Naive B cell (primary cell): Measurements from ENCODE around the gene TBC1D16. TPM values are rescaled to one million over a fixed set of nuclear protein-coding genes. Genes with fewer than 3 reads are reported as not detected.

Experiments used
- ATAC-seq, 2 donors: fragments of 150-1000 bp; cut with Tn5 transposase; 2 replicates each; pipeline ENCODE4 v1.10.0; 2021; ENCODE audit warnings: low read depth in 2 of 2, mild to moderate bottlenecking in 2 of 2, moderate library complexity in 2 of 2
- DNase-seq: peaks from one replicate; pipeline ENCODE4 v3.0.0; 2022
- H3K27ac Mint-ChIP-seq, 6 donors: one replicate each; pipeline ENCODE4 v1.8.0; 2020 to 2022; ENCODE audit warnings: mild to moderate bottlenecking in 6 of 6, mixed read lengths in 6 of 6, moderate library complexity in 5 of 6, inconsistent platforms in 2 of 6
- H3K27me3 Mint-ChIP-seq, 3 donors: one replicate each; pipeline ENCODE4 v1.8.0; 2021 to 2022; ENCODE audit warnings: mixed read lengths in 3 of 3, mild to moderate bottlenecking in 1 of 3
- H3K36me3 Mint-ChIP-seq, 2 donors: one replicate each; pipeline ENCODE4 v1.8.0; 2020 to 2022; ENCODE audit warnings: mixed read lengths in 2 of 2, inconsistent platforms in 1 of 2, mild to moderate bottlenecking in 1 of 2
- H3K4me1 Mint-ChIP-seq, 3 donors: one replicate each; pipeline ENCODE4 v1.8.0; 2020 to 2022; ENCODE audit warnings: mixed read lengths in 3 of 3, inconsistent platforms in 1 of 3, mild to moderate bottlenecking in 1 of 3, moderate library complexity in 1 of 3
- H3K4me3 Mint-ChIP-seq, 8 donors: one replicate each; pipeline ENCODE4 v1.8.0; 2020 to 2022; ENCODE audit warnings: mild to moderate bottlenecking in 8 of 8, mixed read lengths in 8 of 8, moderate library complexity in 8 of 8, inconsistent platforms in 2 of 8
- H3K9me3 Mint-ChIP-seq, 7 donors: one replicate each; pipeline ENCODE4 v1.8.0; 2020 to 2022; ENCODE audit warnings: mixed read lengths in 7 of 7, mild to moderate bottlenecking in 5 of 7, inconsistent platforms in 2 of 7, moderate library complexity in 1 of 7
- polyA plus RNA-seq, 6 donors: library from polyadenylated mRNA; unstranded; fragments of 300-500 nt; fragmentation: Illumina TruSeq; gene quantifications; one replicate each; pipeline ENCODE4 v1.2.3, GENCODE V29; 2021; ENCODE audit warnings: low read depth in 6 of 6

TBC1D16 gene
- polyA plus RNA-seq, 6 donors from 2014 or later, result 0.31 to 2.6 (median 1.4) TPM; not detected in 1

DNA sequence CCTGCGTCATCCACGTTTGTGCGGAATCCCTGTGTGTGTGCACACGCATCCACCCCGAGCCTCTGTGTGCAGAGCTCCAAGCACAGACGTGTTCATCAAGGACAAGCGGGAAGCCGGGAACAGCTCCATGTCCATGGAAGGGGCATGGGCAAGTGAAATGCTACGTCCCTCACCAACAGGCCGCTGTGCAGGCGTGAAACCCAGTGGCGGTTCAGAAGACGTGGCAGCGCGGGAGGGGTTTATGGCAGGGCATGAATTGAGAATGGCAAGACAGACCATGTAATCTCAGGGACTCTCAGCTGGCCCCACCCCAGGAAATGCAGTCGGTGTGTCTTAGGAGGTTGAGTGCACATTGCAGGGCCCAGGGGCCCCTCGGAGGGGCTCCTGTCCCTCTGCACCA, 52.7 kb downstream of the TBC1D16 start:
- no peaks in the 10 kb centered on the region for H3K27me3 Mint-ChIP-seq
- no peaks in the 10 kb centered on the region for H3K4me1 Mint-ChIP-seq
- DNase-seq (no peak), ATAC-seq (no peak)
- H3K4me3 Mint-ChIP-seq, result no peak overlapping the region
- H3K36me3 Mint-ChIP-seq, result no peaks in the 10 kb centered on the region
- H3K27ac Mint-ChIP-seq, result no peak overlapping the region
- no peaks in the 10 kb centered on the region for H3K9me3 Mint-ChIP-seq

- Mint-ChIP-seq H3K4me3 (no peak overlapping the region), H3K27me3 (no peaks in the 10 kb centered on the region), H3K9me3 (no peaks in the 10 kb centered on the region), H3K4me1 (no peaks in the 10 kb centered on the region), H3K27ac (peak overlapping the region in 1 of 6 donors; percentile 65), H3K36me3 (no peaks in the 10 kb centered on the region)
- ATAC-seq, result no peak
- DNase-seq, result no peak
These were observed 54.0 kb downstream of the TBC1D16 start for GRCh38 chr17:79981661-79982101.

- no peak overlapping the region for H3K4me3 Mint-ChIP-seq
- H3K36me3 Mint-ChIP-seq, result no peaks in the 10 kb centered on the region
- ATAC-seq, result no peak
These were observed 54.6 kb downstream of the TBC1D16 start for GRCh38 chr17:79981090-79981489.

GRCh38 chr17:79980246-79981043, 55.2 kb downstream of the TBC1D16 start:
- Mint-ChIP-seq H3K27me3 (no peaks in the 10 kb centered on the region), H3K27ac (no peak overlapping the region), H3K4me1 (no peaks in the 10 kb centered on the region), H3K4me3 (peak overlapping the region in 1 of 8 donors; percentile 63), H3K36me3 (no peaks in the 10 kb centered on the region), H3K9me3 (no peaks in the 10 kb centered on the region)
- no peak for DNase-seq
- ATAC-seq, result no peak

More at GRCh38 chr17:79981090-79981489, 54.6 kb downstream of the TBC1D16 start:
- H3K27me3 Mint-ChIP-seq, result no peaks in the 10 kb centered on the region
- DNase-seq, result no peak
- H3K27ac Mint-ChIP-seq, result peak overlapping the region in 1 of 6 donors; percentile 36
- H3K4me1 Mint-ChIP-seq, result no peaks in the 10 kb centered on the region
- H3K9me3 Mint-ChIP-seq, result no peaks in the 10 kb centered on the region

- no peaks in the 10 kb centered on the region for H3K9me3 Mint-ChIP-seq
- peak overlapping the region in 1 of 8 donors; percentile 63 for H3K4me3 Mint-ChIP-seq
- H3K27ac Mint-ChIP-seq, result no peak overlapping the region
- DNase-seq (no peak), ATAC-seq (no peak)
- no peaks in the 10 kb centered on the region for H3K36me3 Mint-ChIP-seq
- peaks cover 0 to 4% (median 2%) of the 10 kb centered on the region in 3 donors for H3K4me1 Mint-ChIP-seq
- no peaks in the 10 kb centered on the region for H3K27me3 Mint-ChIP-seq
These were observed 55.9 kb downstream of the TBC1D16 start for GRCh38 chr17:79979816-79980215.

DNA sequence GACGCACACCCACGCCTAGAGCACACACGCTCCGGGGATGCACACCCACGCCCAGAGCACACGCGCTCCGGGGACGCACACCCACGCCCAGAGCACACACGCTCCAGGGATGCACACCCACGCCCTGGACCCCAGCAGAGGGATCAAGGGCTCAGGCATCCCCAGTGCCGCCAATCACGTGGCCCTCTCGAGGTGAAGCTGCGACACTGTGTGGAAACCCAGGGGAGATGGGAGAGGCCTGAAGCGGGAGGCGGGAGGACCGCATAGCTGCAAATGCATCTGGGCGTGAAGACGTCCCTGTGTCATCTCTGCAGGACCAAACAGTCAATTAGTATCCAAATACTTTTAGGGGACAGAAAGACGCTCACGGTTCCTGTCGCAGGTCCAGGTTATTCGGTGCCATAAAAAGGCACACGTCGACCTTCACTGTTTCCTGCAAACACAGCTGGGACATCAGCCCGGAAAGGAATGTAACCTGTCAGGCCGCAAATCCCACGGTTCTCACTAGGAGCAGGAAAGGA, 56.4 kb downstream of the TBC1D16 start:
- H3K9me3 Mint-ChIP-seq, result no peaks in the 10 kb centered on the region
- H3K27ac Mint-ChIP-seq, result peak overlapping the region in 1 of 6 donors; percentile 44
- ATAC-seq (no peak), DNase-seq (no peak)
- peaks cover 0 to 7% (median 5%) of the 10 kb centered on the region in 3 donors for H3K4me1 Mint-ChIP-seq
- H3K4me3 Mint-ChIP-seq, result no peak overlapping the region
- H3K27me3 Mint-ChIP-seq, result no peaks in the 10 kb centered on the region
- H3K36me3 Mint-ChIP-seq, result no peaks in the 10 kb centered on the region

GRCh38 chr17:79978548-79978855, 57.2 kb downstream of the TBC1D16 start:
- H3K27ac Mint-ChIP-seq, result peak overlapping the region in 1 of 6 donors; percentile 72
- no peaks in the 10 kb centered on the region for H3K36me3 Mint-ChIP-seq
- H3K27me3 Mint-ChIP-seq, result no peaks in the 10 kb centered on the region

DNA sequence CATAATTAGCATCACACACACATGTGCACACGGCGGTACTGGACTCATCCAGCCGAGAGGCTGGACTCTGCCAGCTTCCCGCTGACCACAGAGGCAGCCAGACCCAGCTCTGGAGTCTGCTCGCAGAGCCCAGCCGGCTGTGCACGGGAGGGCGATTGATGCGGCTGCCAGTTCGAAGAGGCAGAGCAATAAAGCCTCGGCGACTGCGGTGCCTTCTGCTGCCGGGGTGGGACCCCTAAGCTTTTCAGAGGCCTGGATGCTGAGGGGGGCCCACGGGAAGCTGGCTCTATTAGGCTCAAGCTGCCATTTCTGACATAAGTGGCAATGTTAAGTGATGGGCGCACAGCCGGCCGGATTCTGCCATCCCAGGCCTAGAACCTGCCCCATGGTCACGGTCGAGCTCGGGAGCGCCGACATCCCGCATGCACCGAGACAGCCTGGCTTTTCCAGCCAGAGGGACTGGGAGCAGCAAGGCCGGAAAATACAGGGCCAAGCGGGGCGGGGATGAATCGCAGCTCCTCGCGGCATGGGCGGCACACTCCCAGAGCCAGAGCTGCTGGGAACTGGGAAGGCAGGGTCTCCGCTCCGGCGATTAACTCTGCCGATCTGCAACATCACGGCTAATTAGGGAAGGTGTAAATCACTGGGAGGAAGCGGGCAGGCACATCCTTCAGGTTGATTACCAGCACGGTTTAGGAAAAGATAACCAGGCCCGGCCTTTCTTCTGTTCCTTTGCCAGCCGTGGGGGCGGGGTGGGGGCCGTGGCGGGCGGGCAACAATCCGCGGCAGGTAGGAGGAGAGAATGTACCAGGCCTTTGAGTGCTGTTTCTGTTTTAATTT, 57.7 kb downstream of the TBC1D16 start:
- DNase-seq, result no peak
- Mint-ChIP-seq H3K9me3 (no peaks in the 10 kb centered on the region), H3K27me3 (no peaks in the 10 kb centered on the region), H3K4me3 (no peak overlapping the region), H3K27ac (no peak overlapping the region), H3K4me1 (peaks cover 0 to 7% (median 5%) of the 10 kb centered on the region in 3 donors), H3K36me3 (no peaks in the 10 kb centered on the region)
- no peak for ATAC-seq

More at GRCh38 chr17:79978548-79978855, 57.2 kb downstream of the TBC1D16 start:
- Mint-ChIP-seq H3K4me1 (peaks cover 0 to 7% (median 5%) of the 10 kb centered on the region in 3 donors), H3K4me3 (no peak overlapping the region), H3K9me3 (no peaks in the 10 kb centered on the region)
- DNase-seq (no peak), ATAC-seq (no peak)

- Mint-ChIP-seq H3K36me3 (no peaks in the 10 kb centered on the region), H3K4me1 (peaks cover 0 to 7% (median 5%) of the 10 kb centered on the region in 3 donors), H3K27me3 (no peaks in the 10 kb centered on the region), H3K27ac (no peak overlapping the region), H3K9me3 (no peaks in the 10 kb centered on the region), H3K4me3 (no peak overlapping the region)
- ATAC-seq (no peak), DNase-seq (no peak)
These were observed 58.5 kb downstream of the TBC1D16 start for GRCh38 chr17:79977161-79977631.

DNA sequence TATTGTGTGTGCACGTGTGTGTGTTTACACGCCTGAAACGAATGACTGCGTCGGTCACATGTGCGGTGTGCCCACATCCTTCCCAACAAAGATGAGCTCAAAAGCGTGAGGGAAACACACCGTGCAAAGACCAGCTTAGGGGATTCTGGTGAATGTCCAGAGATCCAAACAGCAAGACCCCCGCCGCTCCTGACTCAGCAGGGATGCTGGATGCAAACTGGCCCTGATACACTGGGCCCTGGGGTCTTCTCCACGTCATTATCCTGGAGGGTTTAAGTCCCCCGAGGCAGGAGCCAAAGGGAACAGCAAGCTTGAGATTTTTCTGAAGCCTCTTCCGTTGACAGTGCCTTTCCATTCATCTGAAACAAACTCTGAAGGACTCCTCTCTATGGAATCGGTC, 59.2 kb downstream of the TBC1D16 start:
- Mint-ChIP-seq H3K4me1 (peaks cover 0 to 7% (median 5%) of the 10 kb centered on the region in 3 donors), H3K27me3 (no peaks in the 10 kb centered on the region), H3K36me3 (no peaks in the 10 kb centered on the region), H3K9me3 (no peaks in the 10 kb centered on the region), H3K27ac (peak overlapping the region in 1 of 6 donors; percentile 89), H3K4me3 (no peak overlapping the region)
- DNase-seq, result no peak
- ATAC-seq, result no peak

GRCh38 chr17:79975498-79976134, 60.1 kb downstream of the TBC1D16 start:
- DNase-seq, result no peak
- ATAC-seq, result no peak
- Mint-ChIP-seq H3K27me3 (no peaks in the 10 kb centered on the region), H3K4me1 (peaks cover 0 to 9% (median 6%) of the 10 kb centered on the region in 3 donors), H3K36me3 (no peaks in the 10 kb centered on the region), H3K27ac (no peak overlapping the region), H3K4me3 (no peak overlapping the region), H3K9me3 (no peaks in the 10 kb centered on the region)

DNA sequence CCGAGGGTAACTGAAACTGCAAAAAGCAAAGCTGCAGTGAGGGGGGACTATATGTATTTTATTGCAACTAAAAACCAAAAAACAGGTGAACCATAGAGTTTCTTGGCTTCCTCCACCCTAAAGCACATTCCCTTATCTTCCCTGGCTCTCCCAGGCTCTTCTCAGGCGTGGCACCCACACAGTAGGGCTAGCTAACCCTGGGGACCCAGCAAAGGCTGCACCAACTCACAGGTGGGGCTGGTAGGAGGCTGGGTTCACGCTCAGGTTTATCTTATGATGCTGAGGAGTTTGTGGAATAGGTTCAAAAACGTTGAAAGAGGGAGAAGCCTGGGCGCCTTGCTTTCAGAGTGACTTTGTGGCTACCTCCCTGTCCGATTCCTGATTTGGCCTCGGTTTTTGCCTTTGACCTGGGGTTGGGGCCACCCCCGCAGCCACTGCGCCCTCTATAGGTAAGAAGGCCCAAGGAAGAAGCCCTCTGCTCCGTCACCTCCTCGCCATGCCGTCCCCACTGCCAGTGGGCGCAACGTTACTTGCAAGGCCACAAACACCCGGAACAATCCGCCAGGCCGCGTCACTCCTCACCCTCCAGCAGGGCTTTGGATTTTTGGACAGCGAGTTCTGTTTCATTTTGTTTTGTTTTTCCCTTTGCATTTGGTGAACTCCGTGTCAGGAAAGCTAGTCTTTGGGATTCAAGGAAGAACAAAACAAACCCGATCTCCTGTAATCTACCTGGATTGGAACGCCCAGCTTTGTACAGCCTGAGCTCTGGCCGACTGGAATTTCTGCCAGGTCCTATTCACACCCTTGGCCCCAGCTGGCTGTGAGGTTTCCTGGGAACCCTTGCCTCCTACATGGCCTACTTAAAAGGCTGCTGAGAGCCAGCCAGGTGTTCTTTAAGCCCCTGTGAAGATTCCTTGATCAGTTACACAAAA, 60.8 kb downstream of the TBC1D16 start:
- DNase-seq (no peak), ATAC-seq (peak in 1 of 2 donors; percentile 29)
- no peaks in the 10 kb centered on the region for H3K27me3 Mint-ChIP-seq
- no peak overlapping the region for H3K27ac Mint-ChIP-seq
- no peaks in the 10 kb centered on the region for H3K9me3 Mint-ChIP-seq
- H3K4me3 Mint-ChIP-seq, result no peak overlapping the region
- H3K36me3 Mint-ChIP-seq, result no peaks in the 10 kb centered on the region
- H3K4me1 Mint-ChIP-seq, result peaks cover 0 to 16% (median 14%) of the 10 kb centered on the region in 3 donors
